Muscle layer of duodenum (tissue), 2 donors: ENCODE data around the gene RGS6.

Experiments used
- H3K27ac ChIP-seq: one replicate; pipeline ENCODE4 v1.7.0; 2013; ENCODE audit warnings: mild to moderate bottlenecking, low read length
- H3K27me3 ChIP-seq: one replicate; pipeline ENCODE4 v1.7.0; 2013; ENCODE audit warnings: low read depth, mild to moderate bottlenecking, control low read depth, low read length
- H3K36me3 ChIP-seq, 2 donors: one replicate each; pipeline ENCODE4 v1.7.0; 2013; ENCODE audit warnings: low read length in 2 of 2, control low read depth in 1 of 2, mild to moderate bottlenecking in 1 of 2; ENCODE audit not compliant: insufficient read depth in 2 of 2, control insufficient read depth in 1 of 2
- H3K4me1 ChIP-seq, 2 donors: one replicate each; pipeline ENCODE4 v1.7.0; 2013; ENCODE audit warnings: low read length in 2 of 2, mild to moderate bottlenecking in 2 of 2, control low read depth in 1 of 2, moderate library complexity in 1 of 2; ENCODE audit not compliant: insufficient read depth in 2 of 2, control insufficient read depth in 1 of 2
- H3K4me3 ChIP-seq, 2 donors: one replicate each; pipeline ENCODE4 v1.7.0; 2013; ENCODE audit warnings: low read length in 2 of 2, low read depth in 1 of 2, mild to moderate bottlenecking in 1 of 2
- H3K9me3 ChIP-seq, 2 donors: one replicate each; pipeline ENCODE4 v1.7.0; 2013; ENCODE audit warnings: low read length in 2 of 2, control low read depth in 1 of 2, mild to moderate bottlenecking in 1 of 2; ENCODE audit not compliant: control insufficient read depth in 1 of 2
- donor health status: healthy.

Gene RGS6

GRCh38 chr14:72600551-72601330, 668.5 kb downstream of the RGS6 start:
- Histone ChIP-seq H3K4me3 (no peak overlapping the region), H3K27me3 (no peaks in the 10 kb centered on the region), H3K27ac (no peak overlapping the region), H3K9me3 (no peaks in the 10 kb centered on the region), H3K36me3 (no peaks in the 10 kb centered on the region), H3K4me1 (no peaks in the 10 kb centered on the region)

GRCh38 chr14:72603639-72604038, 671.4 kb downstream of the RGS6 start:
- no peaks in the 10 kb centered on the region for H3K27me3 ChIP-seq
- no peak overlapping the region for H3K27ac ChIP-seq
- H3K4me3 ChIP-seq = no peak overlapping the region
- no peaks in the 10 kb centered on the region for H3K4me1 ChIP-seq
- H3K9me3 ChIP-seq = no peaks in the 10 kb centered on the region
- H3K36me3 ChIP-seq = no peaks in the 10 kb centered on the region

GRCh38 chr14:72604133-72604532, 671.9 kb downstream of the RGS6 start:
- Histone ChIP-seq H3K9me3 (no peaks in the 10 kb centered on the region), H3K4me3 (no peak overlapping the region), H3K27me3 (no peaks in the 10 kb centered on the region), H3K27ac (no peak overlapping the region), H3K36me3 (no peaks in the 10 kb centered on the region), H3K4me1 (no peaks in the 10 kb centered on the region)

- no peak overlapping the region for H3K27ac ChIP-seq
- H3K9me3 ChIP-seq = no peaks in the 10 kb centered on the region
- no peaks in the 10 kb centered on the region for H3K27me3 ChIP-seq
- no peaks in the 10 kb centered on the region for H3K4me1 ChIP-seq
- no peaks in the 10 kb centered on the region for H3K36me3 ChIP-seq
- no peak overlapping the region for H3K4me3 ChIP-seq
These were observed 673.1 kb downstream of the RGS6 start for GRCh38 chr14:72605096-72605920.

- Histone ChIP-seq H3K27ac (no peak overlapping the region), H3K27me3 (no peaks in the 10 kb centered on the region), H3K9me3 (no peaks in the 10 kb centered on the region), H3K4me1 (no peaks in the 10 kb centered on the region), H3K4me3 (no peak overlapping the region), H3K36me3 (no peaks in the 10 kb centered on the region)
These were observed 673.6 kb downstream of the RGS6 start for GRCh38 chr14:72605921-72606220.

- Histone ChIP-seq H3K9me3 (no peaks in the 10 kb centered on the region), H3K4me1 (no peaks in the 10 kb centered on the region), H3K4me3 (no peak overlapping the region), H3K27me3 (no peaks in the 10 kb centered on the region), H3K27ac (no peak overlapping the region), H3K36me3 (no peaks in the 10 kb centered on the region)
These were observed 674.6 kb downstream of the RGS6 start for GRCh38 chr14:72606879-72607278.

- Histone ChIP-seq H3K27ac (no peak overlapping the region), H3K9me3 (no peaks in the 10 kb centered on the region), H3K27me3 (no peaks in the 10 kb centered on the region), H3K4me3 (no peak overlapping the region), H3K4me1 (no peaks in the 10 kb centered on the region), H3K36me3 (no peaks in the 10 kb centered on the region)
These were observed 675.3 kb downstream of the RGS6 start for GRCh38 chr14:72607386-72608130.

GRCh38 chr14:72608391-72609204, 676.4 kb downstream of the RGS6 start:
- H3K9me3 ChIP-seq = no peaks in the 10 kb centered on the region
- no peak overlapping the region for H3K27ac ChIP-seq
- peaks cover 0 to 4% of the 10 kb centered on the region in 2 donors for H3K4me1 ChIP-seq
- no peak overlapping the region for H3K4me3 ChIP-seq
- H3K27me3 ChIP-seq = no peaks in the 10 kb centered on the region
- no peaks in the 10 kb centered on the region for H3K36me3 ChIP-seq

GRCh38 chr14:72609205-72609916, 677.1 kb downstream of the RGS6 start:
- Histone ChIP-seq H3K4me1 (peaks cover 0 to 4% of the 10 kb centered on the region in 2 donors), H3K27me3 (no peaks in the 10 kb centered on the region), H3K36me3 (no peaks in the 10 kb centered on the region), H3K27ac (no peak overlapping the region), H3K9me3 (no peaks in the 10 kb centered on the region), H3K4me3 (no peak overlapping the region)

GRCh38 chr14:72610096-72610830, 678.0 kb downstream of the RGS6 start:
- Histone ChIP-seq H3K27me3 (no peaks in the 10 kb centered on the region), H3K27ac (no peak overlapping the region), H3K36me3 (no peaks in the 10 kb centered on the region), H3K4me3 (no peak overlapping the region), H3K4me1 (peaks cover 0 to 4% of the 10 kb centered on the region in 2 donors), H3K9me3 (no peaks in the 10 kb centered on the region)
